Effector memory CD8-positive, alpha-beta T cell (primary cell): Measurements from ENCODE around the gene NFAT5.

Experiments
- ATAC-seq: fragments of 150-1000 bp; cut with Tn5 transposase; replicated peaks from 2 replicates; pipeline ENCODE4 v1.10.0; 2021; ENCODE audit warnings: mild to moderate bottlenecking, moderate library complexity
- DNase-seq, 3 experiments: peaks; one replicate each; pipeline ENCODE4 v3.0.0; 2021
- H3K27ac Mint-ChIP-seq, 2 donors: one replicate each; pipeline ENCODE4 v1.8.0; 2022; ENCODE audit warnings: mild to moderate bottlenecking in 2 of 2, mixed read lengths in 2 of 2, moderate library complexity in 2 of 2
- H3K27me3 Mint-ChIP-seq, 2 donors: one replicate each; pipeline ENCODE4 v1.8.0; 2022; ENCODE audit warnings: mixed read lengths in 2 of 2
- H3K36me3 Mint-ChIP-seq: one replicate; pipeline ENCODE4 v1.8.0; 2022; ENCODE audit warnings: mild to moderate bottlenecking, moderate library complexity, mixed read lengths; ENCODE audit not compliant: insufficient read depth
- H3K4me1 Mint-ChIP-seq, 2 donors: one replicate each; pipeline ENCODE4 v1.8.0; 2022; ENCODE audit warnings: low read depth in 2 of 2, mixed read lengths in 2 of 2
- H3K4me3 Mint-ChIP-seq, 2 donors: one replicate each; pipeline ENCODE4 v1.8.0; 2022; ENCODE audit warnings: mild to moderate bottlenecking in 2 of 2, mixed read lengths in 2 of 2, moderate library complexity in 2 of 2
- H3K9me3 Mint-ChIP-seq, 2 donors: one replicate each; pipeline ENCODE4 v1.8.0; 2022; ENCODE audit warnings: mixed read lengths in 2 of 2

Gene NFAT5

GRCh38 chr16:69698404-69698803 lies 132.6 kb downstream of the NFAT5 start:
- Mint-ChIP-seq H3K36me3 (peaks cover 48% of the 10 kb centered on the region), H3K27me3 (no peaks in the 10 kb centered on the region), H3K9me3 (no peaks in the 10 kb centered on the region), H3K4me1 (peaks cover 0 to 7% of the 10 kb centered on the region in 2 donors), H3K27ac (peak overlapping the region in 1 of 2 donors; percentile 86), H3K4me3 (no peak overlapping the region)
- DNase-seq: no peak
- ATAC-seq: no peak

GRCh38 chr16:69699915-69700314 lies 134.1 kb downstream of the NFAT5 start:
- peaks cover 35% of the 10 kb centered on the region for H3K36me3 Mint-ChIP-seq
- H3K27ac Mint-ChIP-seq: peak overlapping the region in 1 of 2 donors; percentile 86

GRCh38 chr16:69701452-69701851 lies 135.7 kb downstream of the NFAT5 start:
- Mint-ChIP-seq H3K36me3 (peaks cover 23% of the 10 kb centered on the region), H3K9me3 (no peaks in the 10 kb centered on the region), H3K27ac (peak overlapping the region in 1 of 2 donors; percentile 86), H3K4me1 (peaks cover 0 to 7% of the 10 kb centered on the region in 2 donors), H3K4me3 (no peak overlapping the region), H3K27me3 (no peaks in the 10 kb centered on the region)
- ATAC-seq (no peak), DNase-seq (no peak)

More at GRCh38 chr16:69699915-69700314, 134.1 kb downstream of the NFAT5 start:
- DNase-seq (no peak), ATAC-seq (no peak)
- Mint-ChIP-seq H3K27me3 (no peaks in the 10 kb centered on the region), H3K9me3 (no peaks in the 10 kb centered on the region), H3K4me1 (peaks cover 0 to 7% of the 10 kb centered on the region in 2 donors), H3K4me3 (no peak overlapping the region)

GRCh38 chr16:69701866-69702265 lies 136.1 kb downstream of the NFAT5 start:
- Mint-ChIP-seq H3K4me1 (peaks cover 0 to 7% of the 10 kb centered on the region in 2 donors), H3K27ac (peak overlapping the region in 1 of 2 donors; percentile 86), H3K27me3 (no peaks in the 10 kb centered on the region), H3K4me3 (no peak overlapping the region), H3K36me3 (peaks cover 20% of the 10 kb centered on the region), H3K9me3 (no peaks in the 10 kb centered on the region)
- ATAC-seq (no peak), DNase-seq (no peak)

GRCh38 chr16:69703638-69704037 lies 137.9 kb downstream of the NFAT5 start:
- Mint-ChIP-seq H3K27ac (no peak overlapping the region), H3K9me3 (no peaks in the 10 kb centered on the region), H3K4me3 (no peak overlapping the region), H3K4me1 (peaks cover 0 to 7% of the 10 kb centered on the region in 2 donors), H3K27me3 (no peaks in the 10 kb centered on the region), H3K36me3 (peaks cover 15% of the 10 kb centered on the region)
- no peak for ATAC-seq
- DNase-seq: no peak

GRCh38 chr16:69706256-69706974 lies 140.6 kb downstream of the NFAT5 start:
- H3K27me3 Mint-ChIP-seq: no peaks in the 10 kb centered on the region
- H3K9me3 Mint-ChIP-seq: no peaks in the 10 kb centered on the region
- H3K36me3 Mint-ChIP-seq: peaks cover 11% of the 10 kb centered on the region
- H3K4me1 Mint-ChIP-seq: no peaks in the 10 kb centered on the region
- no peak for ATAC-seq
- H3K4me3 Mint-ChIP-seq: no peak overlapping the region
- no peak for DNase-seq
- peak overlapping the region in 1 of 2 donors; percentile 71 for H3K27ac Mint-ChIP-seq

GRCh38 chr16:69706975-69707340 lies 141.2 kb downstream of the NFAT5 start:
- no peaks in the 10 kb centered on the region for H3K9me3 Mint-ChIP-seq
- no peaks in the 10 kb centered on the region for H3K27me3 Mint-ChIP-seq
- peak overlapping the region in 1 of 2 donors; percentile 71 for H3K27ac Mint-ChIP-seq
- H3K4me1 Mint-ChIP-seq: no peaks in the 10 kb centered on the region
- H3K36me3 Mint-ChIP-seq: peaks cover 15% of the 10 kb centered on the region
- no peak for ATAC-seq
- no peak overlapping the region for H3K4me3 Mint-ChIP-seq
- no peak for DNase-seq

- no peak for DNase-seq
- Mint-ChIP-seq H3K9me3 (no peaks in the 10 kb centered on the region), H3K27me3 (no peaks in the 10 kb centered on the region), H3K27ac (peak overlapping the region in 1 of 2 donors; percentile 84), H3K36me3 (peaks cover 16% of the 10 kb centered on the region), H3K4me1 (no peaks in the 10 kb centered on the region), H3K4me3 (no peak overlapping the region)
- ATAC-seq: no peak
Observed at GRCh38 chr16:69707920-69708683, 142.3 kb downstream of the NFAT5 start.

GRCh38 chr16:69709456-69710084 lies 143.8 kb downstream of the NFAT5 start:
- Mint-ChIP-seq H3K9me3 (no peaks in the 10 kb centered on the region), H3K4me3 (no peak overlapping the region), H3K27me3 (no peaks in the 10 kb centered on the region), H3K27ac (peak overlapping the region; percentile 7 to 68), H3K36me3 (peaks cover 16% of the 10 kb centered on the region), H3K4me1 (no peaks in the 10 kb centered on the region)
- DNase-seq (peak in 2 of 3 experiments; percentile 6 to 15), ATAC-seq (peak; percentile 64)

GRCh38 chr16:69711115-69711740 lies 145.5 kb downstream of the NFAT5 start:
- no peaks in the 10 kb centered on the region for H3K4me1 Mint-ChIP-seq
- H3K27me3 Mint-ChIP-seq: no peaks in the 10 kb centered on the region
- no peaks in the 10 kb centered on the region for H3K9me3 Mint-ChIP-seq
- no peak overlapping the region for H3K27ac Mint-ChIP-seq
- no peak overlapping the region for H3K4me3 Mint-ChIP-seq
- peaks cover 13% of the 10 kb centered on the region for H3K36me3 Mint-ChIP-seq
- ATAC-seq: no peak
- DNase-seq: no peak

GRCh38 chr16:69712277-69712676 lies 146.5 kb downstream of the NFAT5 start:
- DNase-seq (no peak), ATAC-seq (no peak)
- Mint-ChIP-seq H3K36me3 (peaks cover 13% of the 10 kb centered on the region), H3K9me3 (no peaks in the 10 kb centered on the region), H3K4me1 (no peaks in the 10 kb centered on the region), H3K27me3 (no peaks in the 10 kb centered on the region), H3K4me3 (no peak overlapping the region), H3K27ac (no peak overlapping the region)

- Mint-ChIP-seq H3K4me1 (no peaks in the 10 kb centered on the region), H3K9me3 (no peaks in the 10 kb centered on the region), H3K27ac (no peak overlapping the region), H3K36me3 (peaks cover 13% of the 10 kb centered on the region), H3K4me3 (no peak overlapping the region), H3K27me3 (no peaks in the 10 kb centered on the region)
- DNase-seq (no peak), ATAC-seq (no peak)
Observed at GRCh38 chr16:69712914-69713581, 147.3 kb downstream of the NFAT5 start.

GRCh38 chr16:69717066-69717465 lies 151.3 kb downstream of the NFAT5 start:
- H3K4me1 Mint-ChIP-seq: no peaks in the 10 kb centered on the region
- no peak overlapping the region for H3K4me3 Mint-ChIP-seq
- no peak overlapping the region for H3K27ac Mint-ChIP-seq
- no peaks in the 10 kb centered on the region for H3K36me3 Mint-ChIP-seq
- H3K27me3 Mint-ChIP-seq: no peaks in the 10 kb centered on the region
- H3K9me3 Mint-ChIP-seq: no peaks in the 10 kb centered on the region
- ATAC-seq: no peak
- DNase-seq: no peak
